ENCODE data around the gene RALGAPA2.

RALGAPA2 gene

DNA sequence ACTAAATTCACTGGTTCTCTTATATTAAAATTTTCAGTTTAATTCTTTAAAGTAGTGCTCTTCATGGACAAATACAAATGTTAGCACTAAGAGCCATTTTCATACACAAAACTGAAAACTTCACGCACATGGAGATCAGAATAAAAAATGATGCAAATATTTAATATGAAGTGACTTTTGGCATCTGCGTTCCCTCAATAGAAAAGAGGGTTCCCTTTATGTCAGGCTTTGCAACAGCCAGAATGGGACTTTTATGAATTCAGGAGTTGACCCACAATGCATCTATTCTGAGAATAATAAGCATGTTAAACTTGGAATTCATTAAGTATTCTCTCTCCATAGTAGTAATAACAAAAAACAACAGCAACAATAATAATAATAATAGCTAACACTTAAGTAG, 218.7 kb downstream of the RALGAPA2 start:
- no peak for DNase-seq (ENCODE audit: extremely low read depth, low read depth)
- TF ChIP-seq, protein P1, sequence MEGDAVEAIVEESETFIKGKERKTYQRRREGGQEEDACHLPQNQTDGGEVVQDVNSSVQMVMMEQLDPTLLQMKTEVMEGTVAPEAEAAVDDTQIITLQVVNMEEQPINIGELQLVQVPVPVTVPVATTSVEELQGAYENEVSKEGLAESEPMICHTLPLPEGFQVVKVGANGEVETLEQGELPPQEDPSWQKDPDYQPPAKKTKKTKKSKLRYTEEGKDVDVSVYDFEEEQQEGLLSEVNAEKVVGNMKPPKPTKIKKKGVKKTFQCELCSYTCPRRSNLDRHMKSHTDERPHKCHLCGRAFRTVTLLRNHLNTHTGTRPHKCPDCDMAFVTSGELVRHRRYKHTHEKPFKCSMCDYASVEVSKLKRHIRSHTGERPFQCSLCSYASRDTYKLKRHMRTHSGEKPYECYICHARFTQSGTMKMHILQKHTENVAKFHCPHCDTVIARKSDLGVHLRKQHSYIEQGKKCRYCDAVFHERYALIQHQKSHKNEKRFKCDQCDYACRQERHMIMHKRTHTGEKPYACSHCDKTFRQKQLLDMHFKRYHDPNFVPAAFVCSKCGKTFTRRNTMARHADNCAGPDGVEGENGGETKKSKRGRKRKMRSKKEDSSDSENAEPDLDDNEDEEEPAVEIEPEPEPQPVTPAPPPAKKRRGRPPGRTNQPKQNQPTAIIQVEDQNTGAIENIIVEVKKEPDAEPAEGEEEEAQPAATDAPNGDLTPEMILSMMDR (IDR thresholded peaks at IDR 0.05; ENCODE audit: low read depth, low read length): no peak

DNA sequence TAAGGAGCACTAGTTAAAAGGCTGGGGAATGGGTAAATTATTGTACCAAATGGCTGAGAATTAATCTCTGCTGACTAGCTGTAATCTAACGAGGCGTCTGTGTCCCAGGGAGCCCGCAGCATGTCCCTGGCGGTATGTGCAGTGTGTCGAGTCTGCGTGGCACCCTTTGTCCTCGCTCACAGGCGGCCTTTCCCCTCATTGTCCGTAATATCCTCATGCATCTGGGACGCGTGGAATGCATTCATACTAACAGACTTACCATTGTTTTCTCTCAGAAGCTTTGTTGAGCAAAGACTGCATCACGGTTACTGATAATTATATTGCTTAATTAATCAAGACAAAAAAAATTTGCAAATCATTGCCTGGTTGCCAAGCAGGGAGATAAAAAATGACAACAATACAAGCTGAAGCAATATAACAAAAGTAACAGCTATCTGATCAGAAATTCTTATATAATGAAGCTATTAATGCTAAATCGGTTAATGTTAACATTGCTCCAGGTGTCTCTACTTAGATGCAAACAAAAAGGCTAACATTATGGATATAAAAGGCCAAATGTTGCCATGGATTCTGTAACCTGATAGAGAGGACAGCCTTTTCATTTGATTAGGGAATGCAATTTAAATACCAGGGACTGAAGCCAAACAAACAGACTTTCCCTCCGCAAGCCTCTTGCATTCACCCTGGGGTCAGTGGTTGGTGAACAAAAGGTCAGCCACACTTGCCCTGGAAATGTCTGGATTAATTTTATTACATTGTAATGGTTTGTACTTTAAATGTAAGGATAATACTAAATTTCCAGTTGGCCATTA, 219.7 kb downstream of the RALGAPA2 start:
- no peak for DNase-seq (ENCODE audit: extremely low read depth, low read depth)
- TF ChIP-seq, protein P1 (IDR thresholded peaks at IDR 0.05; ENCODE audit: low read depth, low read length): no peak

GRCh38 chr20:20491784-20492264, 220.6 kb downstream of the RALGAPA2 start:
- TF ChIP-seq, protein P1 (IDR thresholded peaks at IDR 0.05; ENCODE audit: low read depth, low read length): no peak
- no peak for DNase-seq (ENCODE audit: extremely low read depth, low read depth)

GRCh38 chr20:20491110-20491783, 221.2 kb downstream of the RALGAPA2 start:
- no peak for DNase-seq (ENCODE audit: extremely low read depth, low read depth)

GRCh38 chr20:20490673-20491072, 221.8 kb downstream of the RALGAPA2 start:
- DNase-seq (ENCODE audit: extremely low read depth, low read depth): no peak
- TF ChIP-seq, protein P1 (IDR thresholded peaks at IDR 0.05; ENCODE audit: low read depth, low read length): no peak

More at GRCh38 chr20:20491110-20491783, 221.2 kb downstream of the RALGAPA2 start:
- TF ChIP-seq, protein P1 (IDR thresholded peaks at IDR 0.05; ENCODE audit: low read depth, low read length): no peak

DNA sequence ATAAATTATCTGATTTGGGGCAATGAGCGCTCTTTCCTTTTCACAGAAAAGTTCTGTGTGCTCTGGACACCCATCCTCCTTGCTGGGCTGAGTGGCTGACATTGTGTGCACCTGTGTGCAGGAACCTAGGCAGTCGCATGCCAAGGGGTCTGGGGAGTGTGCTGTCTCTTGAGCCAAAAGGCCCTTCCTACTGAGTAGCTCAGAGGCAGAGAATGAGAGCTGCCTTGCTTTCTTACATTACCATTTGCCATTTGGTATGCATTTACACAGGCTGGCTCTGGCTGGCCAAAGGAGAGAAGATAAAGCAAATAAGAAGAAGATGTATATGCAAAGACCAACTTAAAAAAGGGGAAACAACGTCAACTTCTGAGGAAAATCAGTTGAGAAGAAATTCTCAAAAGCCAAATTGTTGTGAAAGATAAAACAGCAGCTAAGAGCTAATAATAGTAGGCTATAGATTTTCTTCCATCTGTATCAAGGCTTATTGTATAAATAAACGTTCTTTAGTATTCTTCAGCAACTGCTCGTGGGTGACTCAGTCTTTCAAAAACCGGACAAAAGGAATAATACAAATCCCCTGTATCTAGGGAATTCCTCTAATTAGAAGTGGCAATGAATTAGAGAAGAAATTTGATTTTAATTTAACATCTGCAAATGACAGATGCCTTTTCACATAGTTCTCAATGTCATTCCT, 222.6 kb downstream of the RALGAPA2 start:
- no peak for DNase-seq (ENCODE audit: extremely low read depth, low read depth)
- TF ChIP-seq, protein P1 (IDR thresholded peaks at IDR 0.05; ENCODE audit: low read depth, low read length): no peak
